T-helper 9 cell (primary cell): Measurements from ENCODE around the gene SEMA4D.

Experiments
- DNase-seq: peaks from one replicate; pipeline ENCODE4 v3.0.0-alpha.2; 2020

SEMA4D gene

DNA sequence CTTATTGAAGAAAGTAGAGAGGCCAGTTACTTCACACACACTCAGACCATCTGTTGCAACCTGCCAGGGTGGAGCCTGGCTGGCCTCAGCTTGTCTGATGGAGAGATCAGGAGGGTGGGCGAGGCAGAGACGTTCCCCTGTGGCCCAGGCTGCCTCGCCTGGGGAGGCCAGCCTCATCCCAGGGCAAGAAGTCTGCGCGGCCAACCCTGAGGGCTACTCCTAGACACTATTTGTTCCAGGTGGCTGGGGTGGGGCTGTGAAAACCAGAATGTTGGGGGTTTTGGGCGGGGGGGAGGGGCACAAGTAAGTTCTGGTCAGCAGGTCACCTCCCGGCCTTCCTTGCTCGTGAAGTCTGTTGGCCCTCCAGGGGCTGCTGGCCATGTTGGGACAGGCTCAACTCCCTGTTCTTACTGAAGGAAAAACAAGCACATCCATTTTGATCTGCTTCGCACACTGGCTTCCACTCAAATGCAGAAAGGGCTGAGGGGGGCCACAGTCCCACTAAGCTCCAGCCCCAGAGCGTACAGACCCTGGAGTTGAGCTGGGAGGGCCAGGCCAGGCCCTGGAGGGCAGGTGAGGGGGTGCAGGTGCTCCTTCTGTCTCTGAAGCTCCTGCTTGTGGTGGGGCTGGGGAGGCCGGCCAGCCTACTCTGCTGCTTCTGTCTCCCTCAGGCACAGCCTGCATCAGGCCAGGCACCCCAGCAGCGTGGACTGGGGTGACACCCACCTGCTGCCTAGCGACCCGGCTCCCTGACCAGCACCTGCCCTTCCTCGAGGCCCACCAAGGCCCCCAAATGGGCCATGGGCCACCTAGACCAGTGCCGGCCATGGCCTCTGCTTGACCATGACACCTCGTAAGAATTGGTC, 133.0 kb downstream of the SEMA4D start:
- DNase-seq = no peak

DNA sequence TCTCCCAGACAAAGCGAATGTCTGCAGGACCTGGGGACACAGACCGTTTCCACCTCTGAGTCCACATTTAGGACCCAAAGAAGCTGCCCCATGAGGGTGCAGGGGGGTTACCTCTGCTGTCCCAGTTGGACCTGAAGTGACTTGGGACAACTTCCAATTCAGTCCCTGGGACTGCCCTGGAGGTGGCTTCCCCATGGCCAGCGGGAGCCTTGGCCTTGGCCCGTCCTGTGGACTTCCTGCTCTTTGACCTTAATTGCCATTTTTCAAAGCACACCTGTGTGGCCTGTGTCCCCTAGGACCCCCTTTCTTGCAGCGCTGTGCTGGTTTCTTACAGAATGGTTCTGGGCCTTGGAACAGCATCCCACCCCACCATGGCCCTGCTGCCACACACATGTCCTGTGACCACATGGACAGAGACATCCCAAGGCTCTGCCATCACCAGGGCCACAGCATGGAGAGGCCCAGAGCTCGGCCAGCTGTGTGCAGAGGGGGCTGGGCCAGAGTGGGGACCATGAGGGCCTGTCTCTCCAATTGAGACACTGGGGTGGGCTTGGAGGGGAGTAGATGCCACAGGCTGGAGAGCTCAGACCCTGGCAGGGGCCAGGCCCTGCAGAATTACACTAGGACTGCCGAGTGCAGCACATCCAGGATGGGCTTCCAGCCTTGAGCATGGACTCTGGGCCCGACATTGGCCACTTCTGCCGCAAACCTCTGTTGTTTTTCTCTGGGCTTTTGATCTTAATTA, 133.8 kb downstream of the SEMA4D start:
- no peak for DNase-seq

DNA sequence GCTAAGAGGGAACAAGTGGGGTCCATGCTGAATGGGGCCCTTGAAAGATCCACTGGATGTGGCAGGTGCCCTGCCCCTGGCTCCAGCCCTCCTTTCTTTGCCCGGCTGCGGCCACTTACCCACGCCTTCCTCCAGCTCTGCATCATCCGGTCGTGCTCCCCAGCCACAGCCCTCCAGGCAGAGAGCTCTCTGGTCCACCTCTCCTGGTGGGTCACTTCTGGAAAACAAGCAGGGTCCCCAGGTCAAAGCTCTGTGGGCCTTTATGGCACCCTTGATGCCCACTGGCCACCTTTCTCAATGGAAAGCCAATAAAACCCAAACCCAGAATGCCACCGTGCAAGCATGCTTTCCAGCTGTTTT, 134.6 kb downstream of the SEMA4D start:
- no peak for DNase-seq

DNA sequence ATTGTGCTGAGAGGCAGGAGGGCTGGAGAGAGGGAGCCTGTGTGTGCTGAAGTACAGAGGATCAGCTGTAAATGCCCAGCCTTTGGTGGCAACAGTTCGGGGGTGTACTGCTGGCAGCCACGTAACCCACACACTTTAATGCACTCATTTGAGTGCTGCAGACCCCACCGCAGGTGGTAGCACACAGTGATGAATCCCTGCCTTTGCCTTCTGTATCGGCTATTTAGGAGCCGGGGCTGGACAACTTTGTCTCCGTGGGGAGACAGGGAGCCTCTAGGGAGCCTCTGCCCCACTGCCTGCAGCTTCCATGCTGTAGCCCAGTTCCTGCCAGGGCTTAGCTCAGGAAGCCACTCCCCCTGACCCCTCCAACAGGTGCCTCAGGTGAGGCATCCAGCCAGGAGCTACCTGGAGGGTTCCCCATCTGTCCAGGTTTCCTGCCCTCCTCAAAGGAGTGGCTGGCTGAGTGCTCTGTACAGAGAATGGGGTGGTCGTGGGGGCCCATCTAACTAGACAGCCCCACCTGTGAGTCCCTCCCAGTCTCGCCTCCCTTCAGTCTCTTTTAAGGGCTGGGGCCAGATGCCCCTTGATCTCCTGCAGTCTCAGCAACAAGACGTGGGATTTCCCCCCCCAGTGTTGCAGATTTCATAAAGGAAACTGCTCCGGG, 135.1 kb downstream of the SEMA4D start:
- DNase-seq = no peak

DNA sequence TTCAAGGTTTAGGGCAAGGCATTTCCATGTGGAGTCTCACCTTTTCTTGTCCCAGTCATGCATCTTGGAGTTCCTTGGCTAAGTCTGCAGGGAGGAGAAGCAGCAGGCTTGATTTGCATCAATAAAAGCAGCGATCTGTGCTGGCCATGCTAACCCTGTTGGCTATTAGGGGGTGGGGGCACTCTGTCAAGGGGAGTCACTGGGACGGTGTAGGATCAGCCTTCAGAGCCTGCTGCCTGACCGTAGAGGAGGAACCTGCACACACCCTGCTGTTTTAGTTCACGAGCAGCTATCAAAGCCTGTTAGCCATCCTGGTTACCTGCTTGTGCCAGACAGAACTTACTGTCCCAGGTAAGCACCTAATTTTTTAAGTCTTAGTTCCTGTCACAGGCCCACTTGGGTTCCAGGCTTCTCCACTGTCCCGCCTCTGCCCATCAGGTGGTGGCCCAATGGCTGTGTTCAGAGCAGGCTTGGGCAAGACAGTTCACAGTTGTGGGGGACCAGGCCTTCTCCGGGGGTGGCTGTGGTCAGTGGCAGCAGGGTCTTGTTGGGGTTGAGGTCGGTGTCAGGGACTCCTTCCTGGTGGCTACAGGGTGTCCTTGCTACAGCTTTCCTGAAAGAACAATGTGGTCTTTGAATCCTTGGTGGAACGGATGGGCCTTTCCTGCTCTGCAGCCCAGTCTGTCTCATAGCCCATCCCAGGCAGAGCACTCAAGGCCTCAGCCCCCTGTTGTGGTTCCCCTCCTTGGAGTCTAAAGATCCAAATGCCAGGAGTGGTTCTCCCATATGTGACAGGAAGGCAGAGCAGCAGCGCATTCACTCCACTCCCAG, 135.9 kb downstream of the SEMA4D start:
- DNase-seq = no peak

DNA sequence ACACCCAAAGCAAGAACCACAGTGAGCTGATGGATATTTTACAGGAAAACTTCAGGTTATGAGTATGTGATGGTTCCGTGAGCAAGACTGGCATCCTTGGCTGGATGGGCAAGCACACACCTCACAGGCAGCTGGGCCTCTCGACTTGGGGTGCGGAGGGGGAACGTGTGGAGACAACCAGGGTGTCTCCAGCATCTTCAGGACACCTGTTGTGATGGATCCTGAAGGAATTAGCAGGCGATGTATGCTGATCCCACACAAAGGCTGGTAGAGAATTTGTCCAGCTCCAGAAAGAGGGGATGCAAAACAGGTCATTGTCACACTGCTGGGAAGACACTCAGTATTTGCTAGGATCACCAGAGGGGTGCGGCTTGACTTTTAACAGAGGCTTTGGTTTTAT, 136.9 kb downstream of the SEMA4D start:
- no peak for DNase-seq

DNA sequence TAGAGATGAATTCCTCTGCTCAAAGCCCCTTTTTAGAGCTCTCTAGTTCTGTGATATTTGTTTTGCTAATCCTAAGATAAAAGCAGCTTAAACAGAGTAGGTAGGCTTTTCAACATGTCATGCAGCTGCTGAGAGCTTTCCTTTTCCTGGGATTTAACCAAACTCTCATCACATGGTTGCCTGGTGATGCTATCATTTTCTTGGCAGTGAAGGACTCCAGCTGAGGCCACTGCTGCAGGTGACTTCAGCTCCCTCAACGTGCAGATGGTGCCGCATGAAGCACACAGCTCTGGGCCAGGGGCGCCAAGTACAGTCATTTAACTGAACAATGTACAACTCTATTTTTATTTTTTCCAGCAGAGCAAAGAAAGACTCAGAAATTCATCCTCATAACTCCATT, 137.4 kb downstream of the SEMA4D start:
- DNase-seq = no peak

DNA sequence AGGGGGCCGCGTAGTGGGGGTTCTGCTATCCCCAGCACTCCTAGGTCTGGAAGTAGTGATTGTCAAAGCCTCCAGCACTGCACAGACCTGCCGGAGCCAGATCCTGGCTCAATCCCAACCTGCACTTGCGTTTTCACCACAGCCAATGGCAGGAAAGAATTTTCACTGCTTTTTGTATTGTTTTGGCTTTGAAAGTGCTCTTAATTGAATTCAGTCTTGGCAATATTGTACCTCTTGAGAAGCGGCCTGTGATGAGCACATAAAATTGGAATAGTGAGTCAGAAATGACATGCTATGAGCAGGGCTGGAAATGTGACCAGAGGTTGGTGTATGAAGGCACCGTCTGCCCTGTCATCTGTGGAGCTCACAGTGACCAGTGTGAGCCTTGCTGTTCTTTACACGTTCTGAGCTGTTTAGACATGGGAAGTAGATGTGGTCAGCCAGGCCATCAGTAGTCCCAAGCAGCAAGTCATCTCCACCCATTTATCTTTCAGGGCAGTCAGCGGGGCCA, 138.1 kb downstream of the SEMA4D start:
- DNase-seq = no peak

DNA sequence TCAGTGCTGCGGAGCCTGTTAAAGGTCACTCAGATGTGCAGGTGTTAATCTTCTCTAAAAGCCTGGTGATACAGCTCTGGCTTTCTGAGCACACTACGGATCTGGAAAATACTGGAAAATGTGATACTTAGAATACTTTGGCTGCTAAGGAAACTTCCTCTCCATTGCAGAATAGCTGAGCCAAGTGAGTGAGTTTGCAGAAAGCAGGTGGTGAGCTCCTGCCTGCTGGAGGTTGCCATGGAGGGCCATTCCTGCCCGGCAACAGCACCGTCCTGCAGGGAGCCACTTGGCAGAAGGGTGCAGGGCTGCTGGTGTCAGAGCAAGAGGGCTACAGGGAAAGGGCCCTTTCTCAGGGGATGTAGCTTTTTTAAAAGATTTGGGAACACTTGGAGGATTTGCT, 138.9 kb downstream of the SEMA4D start:
- no peak for DNase-seq

DNA sequence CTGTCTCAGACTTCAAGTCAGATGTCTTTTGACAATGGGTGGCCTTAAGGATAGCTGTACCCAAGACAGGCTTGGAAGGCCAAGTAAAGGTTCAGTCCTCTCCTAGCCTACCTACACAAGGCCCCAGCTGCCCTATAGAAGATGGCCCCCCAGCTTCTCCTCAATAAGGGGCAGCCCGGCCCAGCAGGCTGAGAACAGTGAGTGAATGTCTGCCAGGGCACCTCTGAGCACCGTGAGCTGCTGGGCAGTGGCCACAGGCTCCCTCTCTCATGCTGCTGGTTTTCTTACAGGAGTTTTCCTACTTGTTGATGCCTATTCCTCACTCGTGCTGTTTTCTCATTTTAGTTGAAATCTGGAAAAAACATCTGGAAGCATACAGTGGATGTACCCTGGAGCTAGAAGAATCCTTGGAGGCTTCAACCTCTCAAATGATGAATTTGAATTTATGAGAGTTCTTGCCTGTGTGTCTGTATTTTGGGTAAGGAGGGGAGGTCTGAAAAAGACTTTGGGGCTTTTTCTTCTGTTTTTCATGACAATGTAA, 139.5 kb downstream of the SEMA4D start:
- no peak for DNase-seq

DNA sequence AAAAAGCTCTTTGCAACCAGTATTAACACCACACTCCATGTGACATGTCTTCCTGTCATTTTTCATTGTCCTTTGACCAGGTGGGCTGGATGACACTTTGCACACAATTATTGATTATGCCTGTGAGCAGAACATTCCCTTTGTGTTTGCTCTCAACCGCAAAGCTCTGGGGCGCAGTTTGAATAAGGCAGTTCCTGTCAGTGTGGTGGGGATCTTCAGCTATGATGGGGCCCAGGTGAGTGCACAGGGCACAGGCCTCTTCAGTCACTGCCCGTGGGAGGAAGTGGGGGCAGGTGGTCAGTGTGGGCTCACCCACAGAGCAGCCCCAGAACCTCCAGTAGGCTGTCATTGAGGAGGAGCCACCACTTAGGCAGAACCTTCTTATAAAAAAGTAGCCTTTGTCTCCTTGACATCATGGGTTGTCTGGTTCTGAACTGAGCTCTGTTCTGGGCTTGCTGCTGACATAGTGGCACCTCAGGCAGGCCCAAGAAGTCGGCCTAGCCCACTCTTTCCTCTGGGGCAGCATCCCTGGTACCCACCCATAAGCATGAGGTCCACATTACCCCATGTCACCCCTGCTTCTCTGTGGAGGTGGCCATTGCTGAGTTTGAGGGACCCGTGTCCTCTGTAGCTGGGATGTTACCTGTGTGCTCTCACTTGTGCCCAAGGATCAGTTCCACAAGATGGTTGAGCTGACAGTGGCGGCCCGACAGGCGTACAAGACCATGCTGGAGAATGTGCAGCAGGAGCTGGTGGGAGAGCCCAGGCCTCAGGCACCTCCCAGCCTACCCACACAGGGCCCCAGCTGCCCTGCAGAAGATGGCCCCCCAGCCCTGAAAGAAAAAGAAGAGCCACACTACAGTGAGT, 140.3 kb downstream of the SEMA4D start:
- no peak for DNase-seq

DNA sequence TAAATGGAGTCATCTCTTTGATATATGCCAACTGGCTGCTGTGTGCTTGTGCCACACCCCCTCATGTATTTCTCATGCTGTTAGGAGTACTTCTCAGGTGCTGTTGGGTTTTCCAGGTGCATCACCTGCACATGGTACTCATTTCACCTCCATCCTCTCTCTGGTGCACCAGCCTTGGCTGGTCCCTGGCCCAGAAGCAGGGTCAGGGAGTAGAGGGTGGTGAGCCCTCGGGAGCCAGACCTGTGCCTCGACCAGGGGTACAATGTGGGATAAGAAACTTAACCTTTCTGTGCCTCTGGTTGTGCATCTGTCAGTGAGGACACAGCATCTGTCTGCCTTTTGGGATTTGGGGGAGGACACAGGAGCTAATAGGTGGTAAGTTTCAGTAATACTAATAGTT, 141.1 kb downstream of the SEMA4D start:
- no peak for DNase-seq

DNA sequence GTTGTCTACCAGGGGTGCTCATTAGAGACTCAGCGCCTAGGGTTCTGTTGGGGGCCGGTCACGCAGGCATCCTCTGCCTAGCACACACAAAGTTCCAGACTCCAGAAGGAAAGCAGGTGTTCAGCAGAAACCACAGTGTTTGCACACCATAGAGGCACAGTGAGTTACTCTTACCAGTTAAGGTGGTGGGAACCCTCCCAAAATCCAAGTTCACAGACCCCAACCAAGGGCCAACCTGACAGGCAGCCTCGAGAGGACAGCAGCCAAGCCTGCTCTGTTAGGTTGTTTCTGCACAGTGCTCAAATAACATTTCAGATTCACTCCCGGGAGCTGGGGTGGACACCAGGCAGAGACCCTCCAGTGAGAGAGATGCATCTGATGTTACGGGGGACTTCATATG, 143.4 kb downstream of the SEMA4D start:
- DNase-seq = no peak

DNA sequence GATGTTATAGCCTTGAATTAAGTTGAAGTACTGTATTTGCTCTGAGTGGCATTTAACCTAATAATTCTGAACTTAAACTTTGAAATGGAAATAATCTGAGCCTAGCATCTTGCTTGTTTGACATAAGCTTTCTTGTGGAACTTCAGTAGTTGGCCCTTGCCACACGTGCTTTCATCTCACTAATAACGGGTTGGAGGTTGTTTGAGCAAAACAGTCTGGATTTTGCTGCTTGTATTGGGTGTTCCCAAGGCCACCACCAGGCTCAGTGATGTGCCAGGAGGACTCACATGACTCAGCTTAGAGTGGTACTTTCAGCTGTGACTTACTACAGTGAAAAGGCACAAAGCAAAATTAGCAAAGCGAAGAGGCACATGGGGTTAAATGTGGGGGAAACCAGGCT, 143.9 kb downstream of the SEMA4D start:
- DNase-seq = no peak

DNA sequence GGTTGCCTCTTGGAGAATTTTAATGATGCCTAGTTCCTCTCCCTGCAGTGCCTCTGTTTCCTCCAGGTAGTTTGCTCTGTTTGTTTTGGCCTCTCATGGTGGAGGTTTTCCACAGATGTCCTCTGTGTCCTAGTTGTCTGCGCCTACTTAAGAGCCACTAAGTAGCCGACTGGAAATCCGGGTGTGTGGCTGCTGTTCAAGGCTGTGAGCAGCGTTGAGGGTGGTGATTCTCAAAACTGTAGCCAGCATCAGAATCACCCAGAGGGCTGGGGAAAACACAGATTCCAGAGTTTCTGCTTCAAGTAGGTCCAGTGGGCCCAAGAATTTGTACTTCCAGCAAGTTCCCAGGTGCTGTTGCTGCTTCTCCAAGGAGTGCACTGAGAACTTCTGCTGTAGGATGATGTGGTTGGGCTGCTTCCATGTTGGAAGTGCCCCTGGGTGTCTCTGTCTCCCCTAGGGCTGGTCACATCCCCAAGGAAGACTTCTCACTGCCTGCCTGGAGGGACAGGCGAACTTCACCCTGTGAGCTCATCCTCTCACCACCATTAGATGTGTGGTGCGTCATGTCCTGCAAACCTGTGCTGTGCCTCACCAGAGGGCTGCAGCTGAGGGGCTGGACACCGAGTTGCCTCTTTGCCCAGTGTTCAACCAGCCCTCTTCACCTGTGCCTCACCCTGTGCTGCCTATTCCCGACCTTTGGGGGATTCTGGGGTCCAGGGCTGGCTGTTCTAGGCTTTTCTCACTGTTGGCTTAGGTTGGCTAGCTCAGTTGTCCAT, 144.9 kb downstream of the SEMA4D start:
- no peak for DNase-seq

DNA sequence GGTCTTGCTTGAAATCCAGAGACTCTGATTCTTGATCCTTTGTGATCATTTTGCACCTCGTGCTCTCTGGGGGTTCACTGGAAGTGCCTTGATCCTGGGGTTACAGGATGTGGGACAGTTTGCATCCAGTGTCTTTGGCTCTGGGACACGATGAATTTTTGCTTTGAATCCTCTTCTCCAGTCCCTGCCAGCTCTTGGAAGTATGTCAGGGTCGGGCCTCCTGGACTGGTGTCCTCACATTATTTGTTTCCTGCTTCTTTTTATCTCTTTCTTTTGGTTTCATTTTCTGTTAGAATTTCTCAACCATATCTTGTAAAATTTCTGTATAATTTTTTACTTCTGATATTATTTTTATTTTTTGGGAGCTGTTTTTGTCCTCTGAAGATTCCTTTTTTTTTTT, 145.5 kb downstream of the SEMA4D start:
- no peak for DNase-seq

DNA sequence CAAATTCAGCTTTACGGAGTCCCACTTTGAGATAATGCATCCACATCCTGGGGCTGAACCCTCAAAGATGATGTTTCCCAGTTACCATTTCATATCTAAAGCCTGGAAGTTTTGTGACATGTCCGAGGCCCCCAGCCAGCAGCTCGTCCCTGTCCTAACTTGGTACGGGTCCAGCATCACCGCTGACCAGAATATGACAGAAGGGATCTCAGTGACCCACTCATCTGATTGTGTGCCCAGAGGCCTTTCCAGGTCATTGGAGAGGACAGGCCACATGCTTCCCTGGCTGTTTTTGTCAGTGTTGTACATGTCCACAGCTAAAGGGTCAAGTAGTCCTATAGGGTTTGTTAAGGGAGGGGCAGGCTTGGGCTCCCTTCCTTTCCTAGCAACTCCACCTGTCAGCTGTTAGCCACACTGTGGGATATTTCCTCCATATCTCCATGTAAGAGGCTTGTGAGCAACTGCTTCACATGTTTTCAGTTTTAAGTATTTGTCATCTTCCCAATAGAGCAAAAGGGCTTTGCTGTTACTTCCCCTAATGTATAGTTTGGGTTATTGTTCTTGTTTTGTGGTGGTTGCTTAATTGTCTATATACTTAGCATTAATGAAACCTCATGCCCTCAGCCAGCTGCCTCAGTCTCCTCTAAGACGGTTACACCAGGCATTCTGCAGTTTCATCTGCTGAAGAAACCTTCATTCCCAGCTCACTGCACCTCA, 146.2 kb downstream of the SEMA4D start:
- DNase-seq = no peak

DNA sequence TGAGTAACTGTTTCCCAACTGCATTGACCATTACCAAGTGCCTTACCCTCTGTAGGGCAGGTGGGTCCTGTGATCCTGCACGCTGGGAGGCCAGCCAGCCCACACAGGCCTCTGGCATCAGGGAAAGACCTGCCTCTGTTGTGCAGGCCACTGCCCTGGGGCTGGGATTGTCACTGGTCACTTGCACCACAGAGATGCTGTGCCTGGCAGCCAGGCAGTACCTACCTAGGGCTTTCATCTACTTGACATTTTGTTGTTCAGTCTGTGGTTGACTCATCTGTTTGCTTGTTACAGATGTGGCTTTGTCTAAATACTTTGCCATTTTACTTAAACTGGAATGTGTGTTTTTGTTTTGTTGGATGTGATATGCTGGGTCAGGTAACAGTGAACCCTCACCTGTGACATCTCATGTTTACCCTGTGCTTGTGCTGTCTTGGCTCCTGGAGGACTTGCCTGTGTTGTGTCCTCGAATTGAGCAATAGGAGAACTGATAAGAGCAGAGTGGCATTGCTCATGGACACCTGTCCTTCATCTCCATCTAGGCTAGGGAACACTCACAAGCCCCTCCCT, 146.8 kb downstream of the SEMA4D start:
- no peak for DNase-seq

DNA sequence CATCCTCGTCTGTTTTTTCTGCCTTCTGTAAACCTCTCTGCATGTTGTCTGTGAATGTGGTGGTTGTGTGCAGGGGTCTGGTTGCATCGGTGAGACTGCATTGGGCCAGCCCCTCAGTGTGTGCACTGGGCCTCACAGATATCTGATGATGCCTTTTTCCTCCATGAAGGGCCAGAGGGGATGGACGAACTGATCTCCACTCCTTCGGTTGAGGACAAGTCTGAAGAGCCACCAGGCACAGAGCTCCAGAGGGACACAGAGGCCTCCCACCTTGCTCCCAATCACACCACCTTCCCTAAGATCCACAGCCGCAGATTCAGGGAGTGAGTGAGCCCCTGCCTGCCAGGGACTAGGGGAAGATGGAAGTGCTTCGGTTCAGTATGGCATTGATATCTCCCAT, 148.3 kb downstream of the SEMA4D start:
- no peak for DNase-seq

DNA sequence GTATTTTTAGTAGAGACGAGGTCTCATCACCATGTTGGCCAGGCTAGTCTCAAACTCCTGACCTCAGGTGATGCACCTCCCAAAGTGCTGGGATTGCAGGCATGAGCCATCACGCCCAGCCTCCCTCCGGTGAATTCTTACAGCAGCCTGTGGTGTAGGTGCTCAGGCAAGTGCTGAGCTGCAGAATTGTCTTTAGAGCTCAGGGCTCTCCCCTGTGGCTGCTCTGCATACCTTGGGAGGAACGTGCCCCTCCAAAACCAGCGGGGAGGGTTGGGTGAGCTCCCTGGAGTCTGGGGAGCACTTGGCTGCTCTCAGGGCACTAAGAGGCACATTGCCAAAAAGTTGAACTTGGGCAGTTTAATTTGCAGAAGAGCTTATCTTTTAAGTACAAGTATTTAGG, 150.3 kb downstream of the SEMA4D start:
- DNase-seq = no peak
